Skeletal muscle satellite cell (primary cell): ENCODE measurements around the gene VPS51. TPM values are rescaled to one million over a fixed set of nuclear protein-coding genes. Genes with fewer than 3 reads are reported as not detected.

Experiments
- H3K27me3 ChIP-seq: 2 replicates; pipeline ENCODE4 v1.7.0; 2013; ENCODE audit warnings: low read length; ENCODE audit not compliant: control insufficient read depth, insufficient read depth
- H3K36me3 ChIP-seq: 2 replicates; pipeline ENCODE4 v1.7.0; 2013; ENCODE audit warnings: mild to moderate bottlenecking, control low read depth, low read length; ENCODE audit not compliant: insufficient read depth
- H3K4me1 ChIP-seq: 2 replicates; pipeline ENCODE4 v1.7.0; 2013; ENCODE audit warnings: low read length; ENCODE audit not compliant: control insufficient read depth, insufficient read depth
- H3K4me2 ChIP-seq: 2 replicates; pipeline ENCODE4 v1.7.0; 2013; ENCODE audit warnings: mild to moderate bottlenecking, low read length
- H3K4me3 ChIP-seq: 2 replicates; pipeline ENCODE4 v1.7.0; 2013; ENCODE audit warnings: low read length
- H3K9ac ChIP-seq: 2 replicates; pipeline ENCODE4 v1.7.0; 2013; ENCODE audit warnings: mild to moderate bottlenecking, low read depth, low read length, moderate library complexity
- H3K9me3 ChIP-seq: replicated peaks from 2 replicates; pipeline ENCODE4 v1.7.0; 2013; ENCODE audit warnings: mild to moderate bottlenecking, control low read depth, low read length
- total RNA-seq: library from RNA; depleted of rRNA; stranded (reverse); fragments of >200 nt; gene quantifications from 2 replicates; pipeline ENCODE4 v1.2.3, GENCODE V29; 2012; rRNA removed

VPS51 gene
- 121 and 137 TPM in 2 replicates for total RNA-seq

DNA sequence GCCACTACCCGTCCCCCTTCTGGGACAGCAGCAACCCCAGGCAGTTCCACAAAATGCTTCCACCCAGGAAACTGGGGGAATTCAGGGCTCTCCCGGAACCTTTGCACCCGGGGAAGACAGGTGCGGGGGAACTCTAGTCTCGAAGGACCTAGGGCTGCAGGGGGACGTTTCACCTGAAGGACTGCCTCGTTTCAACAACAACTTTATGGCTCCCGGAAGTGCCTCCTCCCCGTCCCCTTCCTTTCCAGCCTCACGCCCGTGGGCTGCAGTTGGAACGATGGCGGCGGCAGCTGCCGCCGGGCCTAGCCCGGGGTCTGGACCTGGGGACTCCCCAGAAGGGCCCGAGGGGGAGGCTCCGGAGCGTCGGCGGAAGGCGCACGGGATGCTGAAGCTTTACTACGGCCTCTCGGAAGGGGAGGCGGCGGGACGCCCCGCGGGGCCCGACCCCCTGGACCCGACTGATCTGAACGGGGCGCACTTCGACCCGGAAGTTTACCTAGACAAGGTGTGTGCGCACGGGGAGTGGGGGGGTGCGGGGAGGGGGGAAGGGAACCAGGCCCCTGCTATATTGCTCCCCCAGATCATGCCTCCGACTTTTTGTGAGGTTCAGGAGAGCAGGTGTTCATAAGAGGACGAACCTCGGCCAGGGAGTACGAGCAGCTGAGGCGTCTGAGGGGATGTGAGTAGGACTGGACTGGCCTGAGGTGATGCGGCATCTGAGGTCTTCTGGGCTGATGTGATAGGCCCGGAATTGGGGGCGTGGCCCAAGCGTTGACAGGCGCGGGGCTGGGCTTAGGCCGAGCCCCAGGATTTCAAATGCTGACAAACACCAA, at the start of gene VPS51:
TSS of gene VPS51 (plus strand) at position 241 of the 833 bp plus-strand sequence. CDS start at position 278, 37 bp downstream.
- H3K4me1 ChIP-seq = peaks cover 10% of the 10 kb centered on the region
- no peaks in the 10 kb centered on the region for H3K36me3 ChIP-seq
- H3K4me3 ChIP-seq = peak within 1 kb of the TSS; percentile 77
- peak within 1 kb of the TSS; percentile 87 for H3K9ac ChIP-seq
- no peaks in the 10 kb centered on the region for H3K9me3 ChIP-seq
- no peaks in the 10 kb centered on the region for H3K27me3 ChIP-seq
- H3K4me2 ChIP-seq = peak within 1 kb of the TSS; percentile 82

DNA sequence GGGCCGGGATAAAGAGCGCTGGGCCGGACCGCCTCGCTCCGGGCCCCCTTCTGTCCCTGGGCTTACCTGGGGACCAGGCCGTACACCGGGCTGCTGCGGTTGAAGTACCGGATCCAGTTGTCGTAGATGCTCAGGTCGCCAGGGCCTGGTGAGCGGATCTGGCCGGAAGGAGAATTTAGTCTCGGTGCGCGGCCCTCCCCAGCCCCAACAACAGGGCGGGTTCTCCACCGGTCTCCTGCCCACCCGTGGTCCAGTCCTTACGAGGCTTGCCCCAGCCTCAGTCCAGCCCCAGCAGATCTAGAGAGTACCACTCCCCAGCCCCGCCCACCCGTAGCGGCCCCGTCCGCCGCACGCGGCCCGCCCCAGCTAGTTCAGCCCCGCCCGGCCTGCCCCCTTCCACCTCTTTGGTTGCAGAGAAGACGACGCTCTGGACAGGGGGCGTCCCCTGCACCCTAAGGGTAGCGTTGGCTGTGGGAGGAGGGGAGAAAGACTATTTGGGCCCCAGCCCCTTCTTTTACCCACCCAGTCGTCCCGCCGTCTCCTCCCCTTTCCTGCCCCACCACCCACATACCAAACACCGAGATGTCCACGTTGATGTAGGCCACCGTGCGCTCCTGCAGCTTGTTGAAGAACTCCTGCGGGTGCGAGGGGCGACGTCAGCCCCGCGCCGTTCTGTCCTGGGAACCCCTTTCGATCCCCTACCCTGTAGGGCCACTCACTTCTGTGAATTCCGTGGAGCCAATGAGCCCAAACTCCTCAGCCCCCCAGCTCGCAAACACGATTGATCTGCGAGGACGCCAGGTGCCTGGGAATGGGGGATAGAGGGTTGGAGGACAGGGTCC, 48.2 kb upstream of the VPS51 start:
- peaks cover 8% of the 10 kb centered on the region for H3K36me3 ChIP-seq
- no peaks in the 10 kb centered on the region for H3K9me3 ChIP-seq
- no peaks in the 10 kb centered on the region for H3K27me3 ChIP-seq
- H3K4me1 ChIP-seq = peaks cover 16% of the 10 kb centered on the region
- peak overlapping the region; percentile 30 for H3K9ac ChIP-seq
- H3K4me2 ChIP-seq = peak overlapping the region; percentile 70
- H3K4me3 ChIP-seq = peak overlapping the region; percentile 61

DNA sequence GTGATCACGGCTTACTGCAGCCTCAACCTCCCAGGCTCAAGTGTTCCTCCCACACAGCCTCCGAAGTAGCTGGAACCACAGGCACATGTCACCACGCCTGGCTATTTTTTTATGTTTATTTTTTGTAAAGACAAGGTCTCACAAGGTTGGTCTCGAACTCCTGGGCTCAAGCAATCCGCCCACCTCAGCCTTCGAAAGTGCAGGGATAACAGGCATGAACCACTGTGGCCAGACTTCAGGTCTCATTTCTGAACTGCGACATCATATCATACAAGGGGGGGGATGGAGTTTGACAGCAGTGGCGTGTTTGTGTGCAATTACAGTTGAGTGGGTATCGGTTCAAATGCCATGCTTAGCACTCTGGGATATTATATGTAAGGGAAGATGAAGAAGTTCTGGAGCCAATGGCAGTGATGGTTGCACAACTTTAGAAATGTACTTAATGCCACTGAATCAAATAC, 44.6 kb upstream of the VPS51 start:
- no peak overlapping the region for H3K4me2 ChIP-seq
- no peak overlapping the region for H3K4me3 ChIP-seq
- peaks cover 15% of the 10 kb centered on the region for H3K27me3 ChIP-seq
- no peak overlapping the region for H3K9ac ChIP-seq
- H3K9me3 ChIP-seq = no peaks in the 10 kb centered on the region
- H3K4me1 ChIP-seq = peaks cover 3% of the 10 kb centered on the region
- H3K36me3 ChIP-seq = no peaks in the 10 kb centered on the region

DNA sequence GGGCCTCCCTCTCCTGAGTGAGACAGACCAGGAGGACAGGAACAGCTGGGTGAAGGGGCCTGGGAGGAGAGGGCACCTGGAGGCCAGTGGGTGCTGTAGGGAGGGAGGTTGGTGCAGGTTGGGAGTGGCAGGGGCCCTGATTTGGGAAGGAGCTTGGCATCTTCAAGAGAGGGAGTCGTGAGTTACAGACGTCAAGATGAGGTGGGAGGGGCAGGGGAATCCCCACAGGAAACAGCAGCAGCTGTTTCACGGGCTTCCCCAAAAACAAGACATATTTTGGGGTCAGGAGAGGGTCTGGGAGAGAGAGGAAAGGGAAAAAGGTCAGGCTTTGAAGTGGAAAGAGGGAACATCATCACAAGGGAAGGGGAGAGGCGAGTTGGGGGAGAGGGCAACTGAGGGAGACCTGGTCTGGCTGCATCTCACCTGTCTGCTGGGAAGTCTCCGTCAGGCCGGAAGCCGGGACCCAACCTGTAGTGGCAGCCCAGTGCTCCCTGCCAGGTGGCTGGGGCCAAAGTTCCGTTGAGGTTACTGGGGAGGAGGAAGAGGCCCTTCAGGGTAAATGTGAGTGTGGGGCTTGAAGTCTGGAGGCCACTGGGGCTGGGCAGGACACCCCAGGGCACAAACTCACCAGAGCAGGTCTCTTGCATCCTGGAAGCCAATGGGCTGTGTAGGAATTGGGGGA, 42.0 kb upstream of the VPS51 start:
- H3K4me1 ChIP-seq = no peaks in the 10 kb centered on the region
- H3K9ac ChIP-seq = no peak overlapping the region
- H3K4me3 ChIP-seq = no peak overlapping the region
- H3K4me2 ChIP-seq = no peak overlapping the region
- peaks cover 19% of the 10 kb centered on the region for H3K27me3 ChIP-seq
- no peaks in the 10 kb centered on the region for H3K9me3 ChIP-seq
- no peaks in the 10 kb centered on the region for H3K36me3 ChIP-seq

DNA sequence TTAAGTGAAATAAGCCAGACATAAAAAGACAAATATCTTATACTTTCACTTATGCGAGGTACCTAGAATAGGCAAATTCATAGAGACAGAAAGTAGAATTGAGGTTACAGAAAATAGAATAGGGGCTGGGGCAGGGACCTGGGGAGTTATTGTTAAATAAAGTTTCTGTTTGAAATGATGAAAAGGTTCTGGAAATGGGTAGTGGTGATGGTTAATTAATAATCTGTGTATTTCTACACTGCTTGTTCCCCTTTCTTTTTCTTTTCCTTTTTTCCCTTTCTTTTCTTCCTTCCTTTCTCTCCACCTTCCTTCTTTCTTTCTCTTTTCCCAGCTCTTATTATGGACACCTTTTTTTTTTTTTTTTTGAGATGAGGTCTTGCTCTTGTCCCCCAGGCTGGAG, 40.5 kb upstream of the VPS51 start:
- no peaks in the 10 kb centered on the region for H3K36me3 ChIP-seq
- peaks cover 19% of the 10 kb centered on the region for H3K27me3 ChIP-seq
- H3K9me3 ChIP-seq = no peaks in the 10 kb centered on the region
- H3K9ac ChIP-seq = no peak overlapping the region
- H3K4me3 ChIP-seq = no peak overlapping the region
- no peaks in the 10 kb centered on the region for H3K4me1 ChIP-seq
- no peak overlapping the region for H3K4me2 ChIP-seq

DNA sequence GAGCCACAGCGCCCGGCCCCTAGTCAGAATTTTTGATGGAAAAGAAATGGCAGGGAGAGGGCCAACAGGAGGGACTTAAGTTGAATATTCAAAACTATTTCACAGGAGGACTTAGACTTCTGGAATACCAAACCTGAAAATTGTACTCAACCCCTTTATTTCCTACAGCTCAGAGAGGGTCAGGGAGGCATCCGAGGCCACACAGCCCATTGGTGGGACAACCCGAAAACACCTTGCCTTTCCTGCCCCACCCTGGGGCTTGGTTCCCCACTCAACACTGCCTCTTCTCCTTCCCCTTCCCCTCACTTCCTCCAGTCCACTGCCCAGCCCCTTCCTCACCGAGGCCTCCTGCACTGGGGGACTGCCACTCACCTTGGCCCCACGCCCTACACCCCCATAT, 39.0 kb upstream of the VPS51 start:
- H3K4me2 ChIP-seq = no peak overlapping the region
- H3K9me3 ChIP-seq = no peaks in the 10 kb centered on the region
- H3K4me3 ChIP-seq = no peak overlapping the region
- no peak overlapping the region for H3K9ac ChIP-seq
- H3K4me1 ChIP-seq = no peaks in the 10 kb centered on the region
- peaks cover 19% of the 10 kb centered on the region for H3K27me3 ChIP-seq
- no peaks in the 10 kb centered on the region for H3K36me3 ChIP-seq

DNA sequence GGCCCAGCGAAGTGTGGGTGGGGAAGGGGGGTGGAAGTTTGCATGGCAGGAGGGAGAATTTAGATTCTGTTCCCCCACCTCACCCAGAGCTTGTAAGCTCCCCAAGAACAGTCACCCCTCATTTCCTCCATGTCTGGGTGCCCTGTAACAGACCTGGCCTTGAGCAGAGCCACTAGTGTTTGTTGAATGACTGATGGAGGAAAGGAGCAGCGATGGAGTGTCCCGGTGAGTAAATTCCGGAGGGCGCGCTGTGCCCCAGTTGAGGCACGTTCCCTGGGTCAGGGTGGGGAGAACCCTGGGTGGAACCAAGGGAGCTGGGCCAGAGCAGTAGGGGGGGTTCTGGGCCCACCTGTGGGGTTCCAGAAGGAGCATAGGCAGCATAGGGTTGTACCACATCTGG, 38.5 kb upstream of the VPS51 start:
- no peak overlapping the region for H3K4me2 ChIP-seq
- H3K27me3 ChIP-seq = peaks cover 19% of the 10 kb centered on the region
- no peaks in the 10 kb centered on the region for H3K4me1 ChIP-seq
- no peak overlapping the region for H3K4me3 ChIP-seq
- no peak overlapping the region for H3K9ac ChIP-seq
- H3K9me3 ChIP-seq = no peaks in the 10 kb centered on the region
- no peaks in the 10 kb centered on the region for H3K36me3 ChIP-seq

DNA sequence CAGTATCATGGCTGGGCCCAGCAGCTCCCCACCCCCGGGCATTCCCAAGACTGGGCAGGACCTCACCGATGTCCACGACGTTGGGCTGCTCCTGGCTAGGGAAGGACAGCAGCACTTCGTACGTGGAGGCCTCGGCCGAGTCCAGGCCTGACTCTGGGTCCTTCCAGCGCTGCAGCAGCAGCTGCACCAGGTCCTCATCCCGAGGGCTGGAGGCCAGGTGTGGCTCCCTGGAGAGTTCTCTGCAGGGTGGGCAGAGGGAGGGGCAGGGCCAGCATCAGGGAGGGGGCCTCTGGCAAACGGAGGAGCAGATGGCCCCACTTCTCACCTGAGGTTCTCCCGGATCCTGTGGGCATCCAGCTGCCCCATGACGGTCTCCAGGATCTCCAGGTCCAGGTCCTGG, 38.0 kb upstream of the VPS51 start:
- H3K4me3 ChIP-seq = no peak overlapping the region
- peaks cover 19% of the 10 kb centered on the region for H3K27me3 ChIP-seq
- H3K4me2 ChIP-seq = no peak overlapping the region
- no peaks in the 10 kb centered on the region for H3K4me1 ChIP-seq
- no peaks in the 10 kb centered on the region for H3K9me3 ChIP-seq
- no peak overlapping the region for H3K9ac ChIP-seq
- H3K36me3 ChIP-seq = no peaks in the 10 kb centered on the region

DNA sequence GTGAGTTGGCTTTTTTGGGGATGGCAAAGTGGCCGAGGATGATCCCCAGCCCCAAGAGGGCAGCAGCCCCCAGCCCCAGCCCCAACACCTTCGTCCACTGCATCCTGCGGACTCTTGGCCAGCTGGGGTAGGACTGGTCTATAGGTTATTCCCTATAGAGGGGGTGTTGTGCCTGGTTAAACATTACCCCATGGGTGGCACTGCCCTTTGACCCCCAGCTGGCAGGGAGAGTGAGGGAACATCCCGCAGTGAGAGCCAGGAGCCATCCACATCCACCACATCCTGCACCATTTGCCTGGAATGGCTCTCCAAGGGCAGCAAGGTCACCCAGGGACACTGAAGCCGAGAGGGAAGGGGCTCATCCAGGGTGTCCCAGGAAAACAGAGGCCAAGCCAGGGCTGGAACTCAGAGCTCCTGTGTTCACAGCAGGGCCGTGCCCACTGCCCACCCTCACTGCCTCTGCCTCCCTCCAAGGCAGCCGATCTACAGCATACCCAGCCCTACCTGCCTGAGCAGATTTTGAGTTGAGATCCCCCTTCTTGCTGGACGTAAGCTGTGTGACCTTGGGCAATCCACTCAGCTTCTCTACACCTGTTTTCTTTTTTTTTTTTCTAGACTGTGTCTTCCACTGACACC, 37.5 kb upstream of the VPS51 start, which contains the start of gene NAALADL1:
TSS of gene NAALADL1 (minus strand) at position 135 of the 636 bp plus-strand sequence. CDS start at position 103, 32 bp downstream.
- H3K36me3 ChIP-seq = no peaks in the 10 kb centered on the region
- H3K4me1 ChIP-seq = no peaks in the 10 kb centered on the region
- peaks cover 17% of the 10 kb centered on the region for H3K27me3 ChIP-seq
- no peak within 1 kb of the TSS for H3K9ac ChIP-seq
- H3K4me2 ChIP-seq = no peak within 1 kb of the TSS
- no peak within 1 kb of the TSS for H3K4me3 ChIP-seq
- H3K9me3 ChIP-seq = no peaks in the 10 kb centered on the region

DNA sequence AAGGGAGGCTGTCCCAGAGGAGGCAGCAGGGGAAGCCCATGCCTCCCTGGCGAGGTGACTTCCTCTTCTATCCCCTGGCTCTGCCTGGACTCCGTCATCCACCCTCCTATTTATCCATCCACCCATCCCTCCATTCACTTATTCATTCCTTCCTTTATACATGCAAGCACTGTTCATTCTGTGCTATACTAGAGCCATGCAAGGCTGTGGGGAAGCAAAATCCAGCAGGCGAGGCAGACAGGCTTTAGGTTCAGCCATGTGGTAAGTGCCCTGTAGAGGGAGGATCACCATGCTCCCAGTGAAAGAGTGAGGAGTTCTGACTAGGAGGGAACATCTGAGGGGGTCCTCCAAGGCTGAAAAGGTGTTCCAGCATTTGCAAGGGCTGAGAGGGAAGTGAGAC, 36.5 kb upstream of the VPS51 start:
- Histone ChIP-seq H3K9me3 (no peaks in the 10 kb centered on the region), H3K9ac (no peak overlapping the region), H3K4me3 (no peak overlapping the region), H3K36me3 (no peaks in the 10 kb centered on the region), H3K4me2 (no peak overlapping the region), H3K4me1 (no peaks in the 10 kb centered on the region), H3K27me3 (peaks cover 9% of the 10 kb centered on the region)
